NCI-H2196 treated with DMSO at 0.1 percent for 48 hours (cell line): ENCODE data around the gene CRB1.

Experiments used
- DNase-seq: peaks from one replicate; lab custom pipeline; 2025; ENCODE audit not compliant: unreplicated experiment; lab: John Stamatoyannopoulos, UW

The CRB1 gene

DNA sequence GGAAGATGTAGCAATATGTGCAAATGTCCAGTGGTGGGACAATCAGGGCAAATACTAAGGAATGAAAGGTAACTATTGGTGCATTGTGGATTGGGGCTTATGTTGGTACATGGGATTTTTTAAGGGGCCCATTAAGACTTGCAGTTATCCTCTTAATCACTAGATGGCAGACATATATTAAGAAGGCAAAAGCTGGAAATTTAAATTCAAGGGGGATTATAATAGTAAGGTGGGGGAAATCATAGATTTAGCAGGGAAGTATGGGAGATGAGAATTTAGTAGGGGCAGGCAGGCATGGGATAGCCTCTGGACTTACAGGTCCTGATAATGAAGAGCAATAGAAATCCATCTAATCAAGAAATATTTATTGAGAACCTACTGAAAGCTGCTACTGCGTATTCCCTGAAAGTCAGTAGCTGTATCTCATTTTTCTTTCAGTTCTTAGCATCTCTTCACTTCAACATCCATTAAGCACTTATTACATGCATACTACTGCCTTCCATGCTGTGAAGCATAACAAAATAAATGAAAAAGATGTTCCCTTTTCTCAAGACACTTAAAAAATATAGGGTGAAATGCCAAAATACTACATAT is 251.8 kb downstream of the CRB1 start:
- DNase-seq = no peak

DNA sequence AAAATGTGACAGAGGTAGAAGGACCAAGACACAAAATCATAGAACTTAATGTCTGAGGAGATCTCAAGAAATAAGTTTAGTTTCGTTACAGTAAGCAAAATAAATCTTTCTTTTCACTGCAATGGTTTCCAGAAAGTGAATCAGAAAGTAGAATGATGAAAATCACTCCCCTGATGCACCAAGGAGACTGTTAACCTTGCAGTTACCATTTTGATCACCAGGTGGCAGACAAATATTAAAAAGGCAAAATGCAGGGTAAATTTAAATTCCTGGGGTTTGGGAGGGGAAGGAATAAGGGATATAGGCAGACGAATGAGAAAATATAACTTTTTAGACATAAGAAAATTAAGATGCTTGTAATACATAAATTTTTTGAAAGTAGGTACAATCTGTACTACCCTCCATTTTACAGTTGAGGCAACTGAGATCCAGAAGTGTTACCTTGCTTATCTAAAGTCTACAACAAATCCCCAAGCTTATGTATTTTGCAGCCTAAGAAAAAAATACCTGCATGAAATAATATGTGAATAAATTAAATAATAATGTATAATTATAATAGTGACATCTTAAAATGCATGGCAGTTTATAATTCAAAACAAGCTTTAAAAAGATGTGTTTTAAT is 253.2 kb downstream of the CRB1 start:
- peak; percentile 4 for DNase-seq

DNA sequence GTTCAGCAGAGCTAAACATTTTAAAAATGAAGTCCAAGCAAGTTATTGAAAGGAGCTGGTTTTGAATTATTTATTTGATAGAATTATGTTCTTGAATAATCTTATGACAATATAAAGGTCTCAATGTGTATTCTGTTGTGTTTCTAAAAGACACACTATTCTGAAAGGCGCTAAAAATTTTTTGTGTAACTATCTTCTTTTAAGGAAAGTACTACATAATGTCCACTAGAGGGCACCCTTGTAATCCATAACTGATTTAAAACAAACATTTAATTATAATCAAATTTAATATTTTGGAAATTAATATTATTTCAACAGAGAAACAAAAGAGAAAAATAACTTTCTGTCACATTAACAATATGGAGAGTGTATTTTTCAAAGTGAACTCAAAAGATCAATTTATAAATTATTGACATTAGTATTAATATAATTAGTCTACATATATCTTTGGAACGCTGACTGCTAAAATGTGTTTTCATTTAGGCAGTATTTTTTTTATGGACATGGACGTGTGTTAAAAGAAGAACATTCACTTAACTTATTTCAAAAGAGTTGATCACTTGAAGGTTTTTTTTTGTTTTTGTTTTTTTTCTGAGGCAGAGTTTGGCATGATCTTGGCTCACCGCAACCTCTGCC is 258.8 kb downstream of the CRB1 start:
- peak; percentile 5 for DNase-seq
